A549 treated with AZD2906 at 1 μM for 4 hours (cell line): ENCODE measurements around the gene DCAF8L1. TPM values are rescaled to one million over a fixed set of nuclear protein-coding genes. Genes with fewer than 3 reads are reported as not detected.

Experiments used
- total RNA-seq: library from RNA; stranded (reverse); fragments of 200-300 nt; extraction: Qiagen RNA extraction; gene quantifications from 5 replicates; pipeline ENCODE4 v1.2.3, GENCODE V29; 2022

The DCAF8L1 gene
- not detected in 5 replicates for total RNA-seq

DNA sequence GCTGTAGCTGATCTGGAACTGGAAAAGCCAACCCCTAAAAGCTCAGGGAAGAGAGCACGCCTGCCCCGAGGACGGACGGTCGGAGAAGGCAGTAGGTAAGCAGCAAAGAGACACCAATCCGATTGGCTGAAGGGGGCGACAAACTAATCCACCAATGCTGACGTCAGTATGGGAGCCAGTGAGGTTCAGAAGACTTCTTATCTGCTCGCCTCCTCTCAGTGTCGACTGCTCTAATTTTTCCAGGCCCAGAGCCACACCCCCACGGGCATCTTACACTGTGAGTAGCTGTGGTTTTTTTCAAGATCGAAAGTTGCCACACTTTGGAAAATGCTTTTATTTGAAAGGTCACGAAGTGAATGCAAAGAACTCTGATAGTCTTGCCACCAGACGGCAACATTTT, at the start of gene DCAF8L1:
DCAF8L1 (minus strand) TSS at position 101 of the 400 bp plus-strand sequence. CDS start 115 bp downstream, outside the sequence.

Other genes starting within 250 kb of the DCAF8L1 start
- not detected in 5 replicates for gene MAGEB10, start 173.5 kb downstream of the DCAF8L1 start, total RNA-seq